ENCODE results near the gene UNCX.
A peak's percentile ranks its signal among the peaks of the same experiment; 100 is the strongest.

Gene UNCX

GRCh38 chr7:1251796-1252539 is 19.3 kb downstream of the UNCX start:
- Histone ChIP-seq H3K9me3 (ENCODE audit: insufficient read depth, low read length) (no peaks in the 10 kb centered on the region), H3K9ac (ENCODE audit: insufficient read length, low read depth) (no peak overlapping the region), H3K4me3 (ENCODE audit: insufficient read length, low read depth) (no peak overlapping the region), H3K27me3 (ENCODE audit: insufficient read depth, insufficient read length) (peaks cover 59% of the 10 kb centered on the region), H3K4me1 (ENCODE audit: insufficient read depth, insufficient read length) (peaks cover 13% of the 10 kb centered on the region), H3K36me3 (ENCODE audit: insufficient read depth, insufficient read length, low read length) (no peaks in the 10 kb centered on the region)
- no peak for TF ChIP-seq YY1 (IDR thresholded peaks at IDR 0.05; ENCODE audit: insufficient read depth, insufficient read length)
- TF ChIP-seq SUZ12 (IDR thresholded peaks at IDR 0.05; ENCODE audit: extremely low read depth, insufficient read depth, insufficient read length): no peak
- no peak for TF ChIP-seq ZNF274 (IDR thresholded peaks at IDR 0.05; ENCODE audit: low read depth, low read length)
- DNase-seq (ENCODE audit: low read depth, low spot score): no peak

- Histone ChIP-seq H3K4me3 (ENCODE audit: insufficient read length, low read depth) (no peak overlapping the region), H3K9ac (ENCODE audit: insufficient read length, low read depth) (no peak overlapping the region), H3K9me3 (ENCODE audit: insufficient read depth, low read length) (no peaks in the 10 kb centered on the region), H3K27me3 (ENCODE audit: insufficient read depth, insufficient read length) (peaks cover 52% of the 10 kb centered on the region), H3K4me1 (ENCODE audit: insufficient read depth, insufficient read length) (peaks cover 14% of the 10 kb centered on the region), H3K36me3 (ENCODE audit: insufficient read depth, insufficient read length, low read length) (no peaks in the 10 kb centered on the region)
- TF ChIP-seq YY1 (IDR thresholded peaks at IDR 0.05; ENCODE audit: insufficient read depth, insufficient read length): no peak
- no peak for DNase-seq (ENCODE audit: low read depth, low spot score)
Measured at GRCh38 chr7:1252540-1253090, 19.9 kb downstream of the UNCX start.

GRCh38 chr7:1253681-1254181 is 21.1 kb downstream of the UNCX start:
- DNase-seq (ENCODE audit: low read depth, low spot score): no peak
- Histone ChIP-seq H3K4me1 (ENCODE audit: insufficient read depth, insufficient read length) (peaks cover 14% of the 10 kb centered on the region), H3K36me3 (ENCODE audit: insufficient read depth, insufficient read length, low read length) (no peaks in the 10 kb centered on the region), H3K27me3 (ENCODE audit: insufficient read depth, insufficient read length) (peaks cover 41% of the 10 kb centered on the region), H3K9ac (ENCODE audit: insufficient read length, low read depth) (no peak overlapping the region), H3K9me3 (ENCODE audit: insufficient read depth, low read length) (no peaks in the 10 kb centered on the region), H3K4me3 (ENCODE audit: insufficient read length, low read depth) (no peak overlapping the region)
- TF ChIP-seq ZNF274 (IDR thresholded peaks at IDR 0.05; ENCODE audit: low read depth, low read length) (no peak), YY1 (IDR thresholded peaks at IDR 0.05; ENCODE audit: insufficient read depth, insufficient read length) (no peak), SUZ12 (IDR thresholded peaks at IDR 0.05; ENCODE audit: extremely low read depth, insufficient read depth, insufficient read length) (no peak)

GRCh38 chr7:1254281-1255079 is 21.8 kb downstream of the UNCX start:
- Histone ChIP-seq H3K27me3 (ENCODE audit: insufficient read depth, insufficient read length) (peaks cover 35% of the 10 kb centered on the region), H3K9ac (ENCODE audit: insufficient read length, low read depth) (no peak overlapping the region), H3K4me3 (ENCODE audit: insufficient read length, low read depth) (no peak overlapping the region), H3K4me1 (ENCODE audit: insufficient read depth, insufficient read length) (peaks cover 14% of the 10 kb centered on the region), H3K36me3 (ENCODE audit: insufficient read depth, insufficient read length, low read length) (no peaks in the 10 kb centered on the region), H3K9me3 (ENCODE audit: insufficient read depth, low read length) (no peaks in the 10 kb centered on the region)
- TF ChIP-seq YY1 (IDR thresholded peaks at IDR 0.05; ENCODE audit: insufficient read depth, insufficient read length): no peak
- TF ChIP-seq SUZ12 (IDR thresholded peaks at IDR 0.05; ENCODE audit: extremely low read depth, insufficient read depth, insufficient read length): no peak
- TF ChIP-seq ZNF274 (IDR thresholded peaks at IDR 0.05; ENCODE audit: low read depth, low read length): no peak
- no peak for DNase-seq (ENCODE audit: low read depth, low spot score)

GRCh38 chr7:1255080-1255816 is 22.6 kb downstream of the UNCX start:
- no peak for TF ChIP-seq SUZ12 (IDR thresholded peaks at IDR 0.05; ENCODE audit: extremely low read depth, insufficient read depth, insufficient read length)
- TF ChIP-seq ZNF274 (IDR thresholded peaks at IDR 0.05; ENCODE audit: low read depth, low read length): no peak
- no peak for TF ChIP-seq YY1 (IDR thresholded peaks at IDR 0.05; ENCODE audit: insufficient read depth, insufficient read length)
- no peak for DNase-seq (ENCODE audit: low read depth, low spot score)
- Histone ChIP-seq H3K4me1 (ENCODE audit: insufficient read depth, insufficient read length) (peaks cover 9% of the 10 kb centered on the region), H3K9me3 (ENCODE audit: insufficient read depth, low read length) (no peaks in the 10 kb centered on the region), H3K9ac (ENCODE audit: insufficient read length, low read depth) (peak overlapping the region; percentile 26), H3K36me3 (ENCODE audit: insufficient read depth, insufficient read length, low read length) (no peaks in the 10 kb centered on the region), H3K4me3 (ENCODE audit: insufficient read length, low read depth) (no peak overlapping the region), H3K27me3 (ENCODE audit: insufficient read depth, insufficient read length) (peaks cover 27% of the 10 kb centered on the region)

GRCh38 chr7:1255817-1256340 is 23.2 kb downstream of the UNCX start:
- Histone ChIP-seq H3K4me1 (ENCODE audit: insufficient read depth, insufficient read length) (peaks cover 9% of the 10 kb centered on the region), H3K36me3 (ENCODE audit: insufficient read depth, insufficient read length, low read length) (no peaks in the 10 kb centered on the region), H3K27me3 (ENCODE audit: insufficient read depth, insufficient read length) (peaks cover 21% of the 10 kb centered on the region), H3K9me3 (ENCODE audit: insufficient read depth, low read length) (no peaks in the 10 kb centered on the region), H3K9ac (ENCODE audit: insufficient read length, low read depth) (no peak overlapping the region), H3K4me3 (ENCODE audit: insufficient read length, low read depth) (no peak overlapping the region)
- TF ChIP-seq SUZ12 (IDR thresholded peaks at IDR 0.05; ENCODE audit: extremely low read depth, insufficient read depth, insufficient read length): no peak
- TF ChIP-seq YY1 (IDR thresholded peaks at IDR 0.05; ENCODE audit: insufficient read depth, insufficient read length): no peak
- no peak for TF ChIP-seq ZNF274 (IDR thresholded peaks at IDR 0.05; ENCODE audit: low read depth, low read length)
- no peak for DNase-seq (ENCODE audit: low read depth, low spot score)

All from NT2/D1 (cell line).